ENCODE measurements around the gene HENMT1. TPM values are rescaled to one million over a fixed set of nuclear protein-coding genes. Genes with fewer than 3 reads are reported as not detected.
"Not testable (repeated sequence)": the region's sequence is repeated elsewhere in the genome, so short reads cannot be mapped to it uniquely, and the experiment has no call there.

The HENMT1 gene
- polyA plus RNA-seq, 4 donors, result 8.9 to 10.8 (median 9.6) TPM

- H3K4me1 ChIP-seq (ENCODE audit: control insufficient read depth in 3 of 3, insufficient read depth in 2 of 3, low read depth in 1 of 3, low read length in 2 of 3), result peaks cover 3 to 19% (median 12%) of the 10 kb centered on the region in 3 donors
- peak overlapping the region in 2 of 3 donors; percentile 87 to 97 for H3K27ac ChIP-seq (ENCODE audit: low read depth in 1 of 3, low read length in 2 of 3)
- no peak for FAIRE-seq
- 8 to 36% (median 9%) methylated on average over 7 of the region's 7 CpGs for WGBS, 3 donors
- H3K27me3 ChIP-seq (ENCODE audit: control insufficient read depth in 3 of 3, insufficient read depth in 3 of 3, low read length in 3 of 3), result no peaks in the 10 kb centered on the region
- peak in 1 of 2 donors; percentile 58 for DNase-seq
- H3K9me3 ChIP-seq (ENCODE audit: control insufficient read depth in 2 of 2, insufficient read depth in 1 of 2, low read depth in 1 of 2, low read length in 1 of 2), result peaks cover 0 to 7% of the 10 kb centered on the region in 2 donors
- H3K4me3 ChIP-seq (ENCODE audit: low read depth in 1 of 3, low read length in 3 of 3), result no peak overlapping the region
- peaks cover 0 to 2% (median 0%) of the 10 kb centered on the region in 3 donors for H3K36me3 ChIP-seq (ENCODE audit: control insufficient read depth in 3 of 3, insufficient read depth in 2 of 3, low read depth in 1 of 3, low read length in 3 of 3)
Observed at GRCh38 chr1:108644984-108645383, 15.9 kb downstream of the HENMT1 start.

DNA sequence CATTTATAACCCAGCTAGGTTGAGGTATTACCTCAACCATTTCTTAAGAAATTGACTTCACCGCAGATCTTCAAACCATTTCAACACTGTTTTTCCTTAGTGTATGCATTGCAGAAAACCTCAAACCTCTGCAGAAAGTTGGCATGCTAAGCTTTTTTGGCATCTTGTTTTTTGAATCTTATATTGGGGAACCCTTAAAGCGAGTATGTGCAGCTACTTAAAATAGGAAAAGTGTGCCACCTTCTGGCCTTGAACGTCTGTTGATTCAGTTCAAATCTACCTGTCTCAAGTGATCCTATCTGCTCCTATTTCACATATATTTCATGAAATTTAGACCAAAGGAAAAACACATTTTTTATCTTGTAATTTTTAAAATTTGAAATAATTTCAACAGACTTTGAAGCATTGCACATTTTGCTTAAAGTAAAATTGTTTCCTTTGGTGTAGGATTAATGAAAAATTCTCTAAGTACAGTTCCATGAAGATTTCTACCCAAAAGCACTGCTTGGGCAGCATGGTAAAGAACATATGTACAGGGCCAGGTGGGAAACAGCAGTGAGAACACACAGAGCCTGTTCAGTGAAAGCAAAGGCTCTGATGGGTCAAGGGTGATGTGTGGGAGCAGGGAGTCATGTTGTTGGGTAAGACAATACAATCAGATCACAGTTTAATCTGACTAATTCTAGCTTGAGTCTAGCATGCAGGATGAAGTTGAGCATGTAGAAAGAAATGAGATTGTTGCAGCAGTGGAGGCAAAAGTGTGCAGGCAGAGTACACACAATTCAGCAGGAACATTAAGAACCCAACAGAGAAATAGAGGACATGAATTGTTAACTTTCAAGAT lies 17.2 kb downstream of the HENMT1 start:
- Histone ChIP-seq H3K4me1 (ENCODE audit: control insufficient read depth in 3 of 3, insufficient read depth in 2 of 3, low read depth in 1 of 3, low read length in 2 of 3) (peaks cover 3 to 19% (median 12%) of the 10 kb centered on the region in 3 donors), H3K4me3 (ENCODE audit: low read depth in 1 of 3, low read length in 3 of 3) (no peak overlapping the region), H3K36me3 (ENCODE audit: control insufficient read depth in 3 of 3, insufficient read depth in 2 of 3, low read depth in 1 of 3, low read length in 3 of 3) (peaks cover 0 to 5% (median 0%) of the 10 kb centered on the region in 3 donors), H3K27me3 (ENCODE audit: control insufficient read depth in 3 of 3, insufficient read depth in 3 of 3, low read length in 3 of 3) (no peaks in the 10 kb centered on the region), H3K9me3 (ENCODE audit: control insufficient read depth in 2 of 2, insufficient read depth in 1 of 2, low read depth in 1 of 2, low read length in 1 of 2) (peaks cover 0 to 11% of the 10 kb centered on the region in 2 donors), H3K27ac (ENCODE audit: low read depth in 1 of 3, low read length in 2 of 3) (no peak overlapping the region)
- DNase-seq (peak; percentile 73), FAIRE-seq (peak; percentile 44)
- 21 to 30% (median 28%) methylated on average over 3 of the region's 3 CpGs for WGBS, 3 donors

GRCh38 chr1:108640863-108641262 lies 20.0 kb downstream of the HENMT1 start:
- H3K9me3 ChIP-seq (ENCODE audit: control insufficient read depth in 2 of 2, insufficient read depth in 1 of 2, low read depth in 1 of 2, low read length in 1 of 2); H3K27me3 ChIP-seq (ENCODE audit: control insufficient read depth in 3 of 3, insufficient read depth in 3 of 3, low read length in 3 of 3); H3K36me3 ChIP-seq (ENCODE audit: control insufficient read depth in 3 of 3, insufficient read depth in 2 of 3, low read depth in 1 of 3, low read length in 3 of 3); DNase-seq; H3K27ac ChIP-seq (ENCODE audit: low read depth in 1 of 3, low read length in 2 of 3); H3K4me3 ChIP-seq (ENCODE audit: low read depth in 1 of 3, low read length in 3 of 3); FAIRE-seq; H3K4me1 ChIP-seq (ENCODE audit: control insufficient read depth in 3 of 3, insufficient read depth in 2 of 3, low read depth in 1 of 3, low read length in 2 of 3): not testable (repeated sequence)
- 95 to 97% (median 96%) methylated on average over 8 to 28 of the region's 28 CpGs for WGBS, 3 donors

GRCh38 chr1:108639899-108640560 lies 20.9 kb downstream of the HENMT1 start:
- FAIRE-seq (no peak), DNase-seq (no peak)
- no peaks in the 10 kb centered on the region for H3K27me3 ChIP-seq (ENCODE audit: control insufficient read depth in 3 of 3, insufficient read depth in 3 of 3, low read length in 3 of 3)
- 75 to 81% (median 77%) methylated on average over 9 of the region's 9 CpGs for WGBS, 3 donors
- H3K36me3 ChIP-seq (ENCODE audit: control insufficient read depth in 3 of 3, insufficient read depth in 2 of 3, low read depth in 1 of 3, low read length in 3 of 3), result peaks cover 2 to 7% (median 3%) of the 10 kb centered on the region in 3 donors
- H3K27ac ChIP-seq (ENCODE audit: low read depth in 1 of 3, low read length in 2 of 3), result no peak overlapping the region
- no peak overlapping the region for H3K4me3 ChIP-seq (ENCODE audit: low read depth in 1 of 3, low read length in 3 of 3)
- H3K4me1 ChIP-seq (ENCODE audit: control insufficient read depth in 3 of 3, insufficient read depth in 2 of 3, low read depth in 1 of 3, low read length in 2 of 3), result peaks cover 0 to 2% (median 0%) of the 10 kb centered on the region in 3 donors
- peaks cover 0 to 8% of the 10 kb centered on the region in 2 donors for H3K9me3 ChIP-seq (ENCODE audit: control insufficient read depth in 2 of 2, insufficient read depth in 1 of 2, low read depth in 1 of 2, low read length in 1 of 2)

DNA sequence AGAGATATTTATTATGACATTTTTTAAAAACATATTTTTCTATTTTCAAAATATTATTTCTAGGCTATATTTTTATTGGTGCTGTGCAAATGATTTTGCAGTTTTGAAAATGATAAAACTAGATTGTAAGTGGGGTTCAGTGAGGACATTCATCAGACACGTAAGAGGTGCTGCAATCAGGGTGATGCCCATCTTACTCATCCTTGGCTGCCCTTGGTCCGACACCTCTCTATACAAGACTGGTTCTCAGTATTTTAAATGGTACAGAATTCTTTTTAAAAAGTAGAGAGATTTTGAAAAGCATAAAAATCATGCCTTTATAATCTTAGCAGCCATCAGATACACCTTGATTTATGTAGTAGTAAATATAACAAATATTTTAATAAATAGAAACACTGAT lies 24.0 kb downstream of the HENMT1 start:
- WGBS, 3 donors, result 91 to 98% (median 97%) methylated on average over 2 of the region's 2 CpGs
- peaks cover 2 to 16% (median 4%) of the 10 kb centered on the region in 3 donors for H3K36me3 ChIP-seq (ENCODE audit: control insufficient read depth in 3 of 3, insufficient read depth in 2 of 3, low read depth in 1 of 3, low read length in 3 of 3)

DNA sequence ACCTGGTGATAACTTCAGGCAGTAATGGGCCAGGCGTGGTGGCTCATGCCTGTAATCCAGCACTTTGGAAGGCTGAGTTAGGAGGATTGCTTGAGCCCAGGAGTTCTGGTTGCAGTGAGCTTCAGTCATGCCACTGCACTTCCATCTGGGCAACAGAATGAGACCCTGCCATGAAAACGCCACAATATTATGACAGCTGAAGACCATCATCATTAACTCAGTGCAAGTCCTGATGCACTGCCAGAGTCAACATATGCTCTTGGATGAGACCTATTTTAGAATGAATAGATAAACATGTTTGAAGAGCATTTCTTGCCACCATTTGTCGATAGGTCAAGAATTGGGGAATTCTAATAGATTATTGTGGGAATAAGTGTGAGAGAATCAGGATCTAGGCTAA lies 26.4 kb downstream of the HENMT1 start:
- WGBS, 3 donors, result 82 to 97% (median 95%) methylated on average over 3 of the region's 3 CpGs
- H3K27me3 ChIP-seq (ENCODE audit: control insufficient read depth in 3 of 3, insufficient read depth in 3 of 3, low read length in 3 of 3), result no peaks in the 10 kb centered on the region

More for the DNA sequence above, 24.0 kb downstream of the HENMT1 start:
- Histone ChIP-seq H3K9me3 (ENCODE audit: control insufficient read depth in 2 of 2, insufficient read depth in 1 of 2, low read depth in 1 of 2, low read length in 1 of 2) (peaks cover 0 to 8% of the 10 kb centered on the region in 2 donors), H3K27ac (ENCODE audit: low read depth in 1 of 3, low read length in 2 of 3) (no peak overlapping the region), H3K4me3 (ENCODE audit: low read depth in 1 of 3, low read length in 3 of 3) (no peak overlapping the region), H3K27me3 (ENCODE audit: control insufficient read depth in 3 of 3, insufficient read depth in 3 of 3, low read length in 3 of 3) (no peaks in the 10 kb centered on the region), H3K4me1 (ENCODE audit: control insufficient read depth in 3 of 3, insufficient read depth in 2 of 3, low read depth in 1 of 3, low read length in 2 of 3) (no peaks in the 10 kb centered on the region)
- FAIRE-seq, result no peak
- no peak for DNase-seq

DNA sequence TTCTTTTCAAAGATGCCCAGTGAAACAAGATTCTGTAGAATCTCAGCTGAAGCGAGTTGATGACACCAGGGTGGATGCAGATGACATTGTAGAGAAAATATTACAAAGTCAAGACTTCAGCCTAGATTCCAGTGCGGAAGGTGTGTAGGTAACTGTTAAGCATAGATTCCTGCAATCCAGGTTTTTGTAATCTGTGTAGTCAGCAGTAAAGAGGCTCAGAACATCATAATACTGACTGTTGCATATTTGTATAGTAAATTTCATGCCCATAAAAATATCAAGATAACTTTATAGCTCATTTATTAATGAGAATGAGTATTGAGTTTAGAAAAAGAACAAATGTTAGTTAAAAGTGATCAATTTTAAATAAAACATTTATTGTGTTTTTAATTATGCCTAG lies 32.2 kb downstream of the HENMT1 start:
- DNase-seq, result no peak
- no peak for FAIRE-seq
- Histone ChIP-seq H3K27me3 (ENCODE audit: control insufficient read depth in 3 of 3, insufficient read depth in 3 of 3, low read length in 3 of 3) (no peaks in the 10 kb centered on the region), H3K4me3 (ENCODE audit: low read depth in 1 of 3, low read length in 3 of 3) (no peak overlapping the region), H3K36me3 (ENCODE audit: control insufficient read depth in 3 of 3, insufficient read depth in 2 of 3, low read depth in 1 of 3, low read length in 3 of 3) (peaks cover 2 to 15% (median 9%) of the 10 kb centered on the region in 3 donors), H3K27ac (ENCODE audit: low read depth in 1 of 3, low read length in 2 of 3) (no peak overlapping the region), H3K4me1 (ENCODE audit: control insufficient read depth in 3 of 3, insufficient read depth in 2 of 3, low read depth in 1 of 3, low read length in 2 of 3) (no peaks in the 10 kb centered on the region), H3K9me3 (ENCODE audit: control insufficient read depth in 2 of 2, insufficient read depth in 1 of 2, low read depth in 1 of 2, low read length in 1 of 2) (no peaks in the 10 kb centered on the region)
- WGBS, 3 donors, result 96 to 100% (median 97%) methylated on average over 2 of the region's 2 CpGs

More for the DNA sequence above, 26.4 kb downstream of the HENMT1 start:
- peaks cover 4 to 20% (median 10%) of the 10 kb centered on the region in 3 donors for H3K36me3 ChIP-seq (ENCODE audit: control insufficient read depth in 3 of 3, insufficient read depth in 2 of 3, low read depth in 1 of 3, low read length in 3 of 3)
- H3K27ac ChIP-seq (ENCODE audit: low read depth in 1 of 3, low read length in 2 of 3), result no peak overlapping the region
- H3K4me1 ChIP-seq (ENCODE audit: control insufficient read depth in 3 of 3, insufficient read depth in 2 of 3, low read depth in 1 of 3, low read length in 2 of 3), result no peaks in the 10 kb centered on the region
- no peaks in the 10 kb centered on the region for H3K9me3 ChIP-seq (ENCODE audit: control insufficient read depth in 2 of 2, insufficient read depth in 1 of 2, low read depth in 1 of 2, low read length in 1 of 2)
- DNase-seq (no peak), FAIRE-seq (no peak)
- H3K4me3 ChIP-seq (ENCODE audit: low read depth in 1 of 3, low read length in 3 of 3), result no peak overlapping the region

DNA sequence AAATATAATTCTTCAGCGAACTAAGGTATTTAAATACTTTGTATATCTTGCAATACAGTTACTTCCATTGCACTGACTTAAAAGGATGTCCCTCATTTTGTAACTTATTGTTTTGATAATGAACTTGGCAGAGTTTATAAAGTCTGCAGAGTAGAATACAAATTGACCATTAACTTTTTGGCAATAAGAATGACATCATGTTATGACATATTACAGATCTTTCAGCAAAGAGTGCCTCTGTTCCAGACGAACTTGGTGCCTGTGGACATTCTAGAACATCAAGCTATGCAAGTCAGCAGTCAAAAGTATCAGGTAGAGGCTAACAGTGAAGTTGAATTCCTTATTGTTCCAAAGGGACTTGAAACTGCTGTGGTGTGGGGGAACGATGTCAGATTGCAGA lies 32.9 kb downstream of the HENMT1 start:
- H3K4me1 ChIP-seq (ENCODE audit: control insufficient read depth in 3 of 3, insufficient read depth in 2 of 3, low read depth in 1 of 3, low read length in 2 of 3), result no peaks in the 10 kb centered on the region
- peaks cover 2 to 12% (median 9%) of the 10 kb centered on the region in 3 donors for H3K36me3 ChIP-seq (ENCODE audit: control insufficient read depth in 3 of 3, insufficient read depth in 2 of 3, low read depth in 1 of 3, low read length in 3 of 3)
- H3K9me3 ChIP-seq (ENCODE audit: control insufficient read depth in 2 of 2, insufficient read depth in 1 of 2, low read depth in 1 of 2, low read length in 1 of 2), result no peaks in the 10 kb centered on the region
- FAIRE-seq, result no peak
- H3K4me3 ChIP-seq (ENCODE audit: low read depth in 1 of 3, low read length in 3 of 3), result no peak overlapping the region
- H3K27me3 ChIP-seq (ENCODE audit: control insufficient read depth in 3 of 3, insufficient read depth in 3 of 3, low read length in 3 of 3), result no peaks in the 10 kb centered on the region
- WGBS, 3 donors, result 70 to 88% (median 86%) methylated on average over 3 of the region's 3 CpGs
- DNase-seq, result no peak
- H3K27ac ChIP-seq (ENCODE audit: low read depth in 1 of 3, low read length in 2 of 3), result no peak overlapping the region
